K562 (cell line): ENCODE data around the gene CYB5D1. TPM values are rescaled to one million over a fixed set of nuclear protein-coding genes. Genes with fewer than 3 reads are reported as not detected.

Experiments
- ASH1L ChIP-seq: fragments of 450-650 bp; IDR thresholded peaks from 2 replicates; pipeline ENCODE4 v1.6.1; 2018; ENCODE audit warnings: borderline replicate concordance, mild to moderate bottlenecking, low read depth; ENCODE audit not compliant: partially characterized antibody
- BDP1 ChIP-seq: IDR thresholded peaks from 3 replicates; pipeline ENCODE4 v1.6.1; 2011; ENCODE audit not compliant: insufficient read length, insufficient read depth
- C11orf30 ChIP-seq: fragments of 450-650 bp; IDR thresholded peaks from 2 replicates; pipeline ENCODE4 v1.6.1; 2016; ENCODE audit warnings: low read depth, mild to moderate bottlenecking
- CHD1 ChIP-seq: fragments of 200-600 bp; sonication (generic); IDR thresholded peaks from one replicate; pipeline ENCODE4 v1.6.1; 2012; ENCODE audit warnings: mild to moderate bottlenecking, moderate library complexity, low read length, inconsistent platforms
- CHD2 ChIP-seq: IDR thresholded peaks from 2 replicates; pipeline ENCODE4 v1.6.1; 2011; ENCODE audit warnings: low read depth, low read length
- FOXA1 ChIP-seq: fragments of 450-650 bp; IDR thresholded peaks from 2 replicates; pipeline ENCODE4 v1.6.1; 2016; ENCODE audit warnings: mild to moderate bottlenecking, borderline replicate concordance
- HNRNPK ChIP-seq: fragments of 200-400 bp; formaldehyde crosslinking; IDR thresholded peaks from one replicate; pipeline ENCODE4 v1.6.1; 2018; ENCODE audit warnings: mild to moderate bottlenecking, low read depth, low read length; ENCODE audit not compliant: poor library complexity, severe bottlenecking
- HNRNPL ChIP-seq: fragments of 200-400 bp; formaldehyde crosslinking; IDR thresholded peaks from 2 replicates; pipeline ENCODE4 v1.6.1; 2017; ENCODE audit warnings: low read depth, mild to moderate bottlenecking, low read length
- JUN ChIP-seq, 2 experiments: sonication (generic) in 1 of 2; formaldehyde crosslinking in 1 of 2; IDR thresholded peaks; 2 replicates each; pipeline versions ENCODE4 v1.6.1 to v1.8.0; 2012 to 2022; ENCODE audit warnings: borderline replicate concordance in 2 of 2, mild to moderate bottlenecking in 2 of 2, improper control_type of control experiment in 1 of 2, low read depth in 1 of 2, low read length in 1 of 2, missing genetic modification reagents in 1 of 2
- JUNB ChIP-seq: fragments of 450-650 bp; formaldehyde crosslinking; conservative IDR thresholded peaks from 2 replicates; pipeline ENCODE4 v1.4.0; 2020; ENCODE audit warnings: mild to moderate bottlenecking
- LEF1 ChIP-seq: fragments of 450-650 bp; IDR thresholded peaks from 2 replicates; pipeline ENCODE4 v1.6.1; 2016; ENCODE audit warnings: mild to moderate bottlenecking
- MBD2 ChIP-seq: sonication (generic); IDR thresholded peaks from 2 replicates; pipeline ENCODE4 v1.6.1; 2016; ENCODE audit warnings: low read depth, borderline replicate concordance
- MECOM ChIP-seq: fragments of 250-450 bp; sonication (Bioruptor Pico); IDR thresholded peaks from 2 replicates; pipeline ENCODE4 v1.8.0; 2022; ENCODE audit warnings: inconsistent platforms
- MYNN ChIP-seq, 2 experiments: sonication (generic); formaldehyde crosslinking in 1 of 2; IDR thresholded peaks; 2 replicates each; pipeline versions ENCODE4 v1.5.0 to v1.6.1; 2016 to 2020; ENCODE audit warnings: antibody characterized with exemption in 1 of 2, missing genetic modification reagents in 1 of 2
- SNRNP70 ChIP-seq: fragments of 200-400 bp; formaldehyde crosslinking; optimal IDR thresholded peaks from 2 replicates; pipeline ENCODE3; 2017; ENCODE audit warnings: low read depth, low read length
- XRCC3 ChIP-seq: fragments of 450-650 bp; IDR thresholded peaks from 2 replicates; pipeline ENCODE4 v1.6.1; 2017; ENCODE audit warnings: mild to moderate bottlenecking, moderate library complexity
- ZFP36 ChIP-seq: fragments of 150-350 bp; IDR thresholded peaks from 2 replicates; pipeline ENCODE4 v1.6.1; 2018; ENCODE audit warnings: low read length, low read depth; ENCODE audit not compliant: partially characterized antibody
- ZNF23 ChIP-seq: fragments of 250-450 bp; sonication (Bioruptor Pico); IDR thresholded peaks from 2 replicates; pipeline ENCODE4 v1.4.0; 2020; ENCODE audit warnings: mild to moderate bottlenecking
- ZNF395 ChIP-seq: fragments of 200-800 bp; sonication (Bioruptor generic); IDR thresholded peaks from 2 replicates; pipeline ENCODE4 v1.6.1; 2017; ENCODE audit warnings: missing genetic modification characterization, missing compliant biosample characterization
- ZNF445 ChIP-seq: fragments of 250-450 bp; sonication (Bioruptor Pico); IDR thresholded peaks from 2 replicates; pipeline ENCODE4 v1.4.0; 2020; ENCODE audit warnings: low read depth, mild to moderate bottlenecking, moderate library complexity
- ZNF79 ChIP-seq: fragments of 250-450 bp; sonication (Bioruptor Pico); IDR thresholded peaks from 2 replicates; pipeline ENCODE4 v1.4.0; 2020; ENCODE audit warnings: low read depth, mild to moderate bottlenecking, moderate library complexity
- polyA plus RNA-seq, 8 experiments: library from polyadenylated mRNA; depleted of rRNA in 4 of 8; stranded (reverse) in 5 of 8; unstranded in 3 of 8; fragments of >200 nt; fragmentation: Nextera tagmentation in 2 of 8; fragmentation: Illumina TruSeq in 1 of 8; extraction: Ambion mirVana in 2 of 8; extraction: Trizol in 1 of 8; gene quantifications; 2 replicates each; pipeline versions ENCODE4 v1.2.1 to v1.2.3, GENCODE V29; 2011 to 2014; ENCODE audit warnings: inconsistent platforms in 1 of 8, missing spikeins in 1 of 8
- total RNA-seq, 7 experiments: library from RNA; depleted of rRNA in 6 of 7; stranded (reverse); fragments of >200 nt in 6 of 7; fragmentation: Illumina TruSeq in 2 of 7; extraction: Trizol in 2 of 7; gene quantifications; 2 replicates each; pipeline versions ENCODE4 v1.2.1 to v1.2.3, GENCODE V29; 2011 to 2021; ENCODE audit warnings: low replicate concordance in 1 of 7
- TF ChIP-seq, protein P1 (sequence below): sonication (generic); formaldehyde crosslinking; IDR thresholded peaks from 2 replicates; pipeline ENCODE4 v1.8.0; 2023; ENCODE audit warnings: mild to moderate bottlenecking, missing genetic modification reagents

Gene CYB5D1
- total and polyA plus RNA-seq, 9 of the 15 experiments (the other 6 are each of a cell fraction or from before 2014, with no cell fraction given): 2.4 to 7.9 (median 5.7) TPM

GRCh38 chr17:7836596-7837407 lies 21.0 kb upstream of the CYB5D1 start (continued):
- TF ChIP-seq, protein P1, sequence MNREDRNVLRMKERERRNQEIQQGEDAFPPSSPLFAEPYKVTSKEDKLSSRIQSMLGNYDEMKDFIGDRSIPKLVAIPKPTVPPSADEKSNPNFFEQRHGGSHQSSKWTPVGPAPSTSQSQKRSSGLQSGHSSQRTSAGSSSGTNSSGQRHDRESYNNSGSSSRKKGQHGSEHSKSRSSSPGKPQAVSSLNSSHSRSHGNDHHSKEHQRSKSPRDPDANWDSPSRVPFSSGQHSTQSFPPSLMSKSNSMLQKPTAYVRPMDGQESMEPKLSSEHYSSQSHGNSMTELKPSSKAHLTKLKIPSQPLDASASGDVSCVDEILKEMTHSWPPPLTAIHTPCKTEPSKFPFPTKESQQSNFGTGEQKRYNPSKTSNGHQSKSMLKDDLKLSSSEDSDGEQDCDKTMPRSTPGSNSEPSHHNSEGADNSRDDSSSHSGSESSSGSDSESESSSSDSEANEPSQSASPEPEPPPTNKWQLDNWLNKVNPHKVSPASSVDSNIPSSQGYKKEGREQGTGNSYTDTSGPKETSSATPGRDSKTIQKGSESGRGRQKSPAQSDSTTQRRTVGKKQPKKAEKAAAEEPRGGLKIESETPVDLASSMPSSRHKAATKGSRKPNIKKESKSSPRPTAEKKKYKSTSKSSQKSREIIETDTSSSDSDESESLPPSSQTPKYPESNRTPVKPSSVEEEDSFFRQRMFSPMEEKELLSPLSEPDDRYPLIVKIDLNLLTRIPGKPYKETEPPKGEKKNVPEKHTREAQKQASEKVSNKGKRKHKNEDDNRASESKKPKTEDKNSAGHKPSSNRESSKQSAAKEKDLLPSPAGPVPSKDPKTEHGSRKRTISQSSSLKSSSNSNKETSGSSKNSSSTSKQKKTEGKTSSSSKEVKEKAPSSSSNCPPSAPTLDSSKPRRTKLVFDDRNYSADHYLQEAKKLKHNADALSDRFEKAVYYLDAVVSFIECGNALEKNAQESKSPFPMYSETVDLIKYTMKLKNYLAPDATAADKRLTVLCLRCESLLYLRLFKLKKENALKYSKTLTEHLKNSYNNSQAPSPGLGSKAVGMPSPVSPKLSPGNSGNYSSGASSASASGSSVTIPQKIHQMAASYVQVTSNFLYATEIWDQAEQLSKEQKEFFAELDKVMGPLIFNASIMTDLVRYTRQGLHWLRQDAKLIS: no peak; the same call in 1 of the 2 replicates
- TF ChIP-seq FOXA1 (no peak), SNRNP70 (no peak), ZNF79 (CRISPR knock-in tag) (no peak), MBD2 (no peak), HNRNPL (no peak), MECOM (CRISPR knock-in tag) (no peak), ZNF445 (CRISPR knock-in tag) (no peak), LEF1 (peak; percentile 90), JUNB (CRISPR knock-in tag) (no peak), ZFP36 (no peak), C11orf30 (peak; percentile 9; the same call in 1 of the 2 replicates), ZNF23 (CRISPR knock-in tag) (no peak), XRCC3 (no peak), CHD1 (no peak), ASH1L (no peak), CHD2 (peak; percentile 79), MYNN (IDR thresholded peaks at IDR 0.05) (peak; percentile 75), MYNN (CRISPR knock-in tag; IDR thresholded peaks at IDR 0.05) (no peak), ZNF395 (CRISPR knock-in tag) (no peak), HNRNPK (no peak), JUN (IDR thresholded peaks at IDR 0.05; ENCODE audit: borderline replicate concordance, low read depth, low read length) (peak; percentile 95), JUN (CRISPR knock-in tag; IDR thresholded peaks at IDR 0.05; ENCODE audit: borderline replicate concordance) (no peak), BDP1 (no peak)
